ENCODE measurements around the gene SNTN.

DNA sequence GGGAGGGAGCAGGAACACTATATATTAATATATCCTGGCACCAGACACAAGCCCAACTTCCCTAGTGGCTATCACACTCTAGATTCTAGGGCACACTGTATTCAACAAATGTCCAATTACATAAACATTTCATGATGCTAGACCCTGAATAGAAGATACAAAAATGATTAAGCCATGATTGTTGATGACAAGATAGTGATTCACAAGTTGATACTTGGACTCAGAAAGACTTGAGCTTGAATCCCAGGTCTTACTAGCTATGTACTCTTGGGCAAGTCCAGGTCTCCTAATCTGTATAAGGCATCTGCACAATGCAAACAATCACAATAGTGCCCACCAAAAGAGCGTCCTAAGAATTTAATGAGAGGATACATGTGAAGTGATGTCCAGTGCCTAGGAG is 10.0 kb upstream of the SNTN start:
- TF ChIP-seq, protein P1, sequence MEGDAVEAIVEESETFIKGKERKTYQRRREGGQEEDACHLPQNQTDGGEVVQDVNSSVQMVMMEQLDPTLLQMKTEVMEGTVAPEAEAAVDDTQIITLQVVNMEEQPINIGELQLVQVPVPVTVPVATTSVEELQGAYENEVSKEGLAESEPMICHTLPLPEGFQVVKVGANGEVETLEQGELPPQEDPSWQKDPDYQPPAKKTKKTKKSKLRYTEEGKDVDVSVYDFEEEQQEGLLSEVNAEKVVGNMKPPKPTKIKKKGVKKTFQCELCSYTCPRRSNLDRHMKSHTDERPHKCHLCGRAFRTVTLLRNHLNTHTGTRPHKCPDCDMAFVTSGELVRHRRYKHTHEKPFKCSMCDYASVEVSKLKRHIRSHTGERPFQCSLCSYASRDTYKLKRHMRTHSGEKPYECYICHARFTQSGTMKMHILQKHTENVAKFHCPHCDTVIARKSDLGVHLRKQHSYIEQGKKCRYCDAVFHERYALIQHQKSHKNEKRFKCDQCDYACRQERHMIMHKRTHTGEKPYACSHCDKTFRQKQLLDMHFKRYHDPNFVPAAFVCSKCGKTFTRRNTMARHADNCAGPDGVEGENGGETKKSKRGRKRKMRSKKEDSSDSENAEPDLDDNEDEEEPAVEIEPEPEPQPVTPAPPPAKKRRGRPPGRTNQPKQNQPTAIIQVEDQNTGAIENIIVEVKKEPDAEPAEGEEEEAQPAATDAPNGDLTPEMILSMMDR (IDR thresholded peaks at IDR 0.05; ENCODE audit: insufficient read depth, low read length), result no peak
- TF ChIP-seq POLR2AphosphoS5 (IDR thresholded peaks at IDR 0.05; ENCODE audit: low read depth) (no peak), GABPA (IDR thresholded peaks at IDR 0.05; ENCODE audit: low read depth) (no peak), SPI1 (IDR thresholded peaks at IDR 0.05; ENCODE audit: borderline replicate concordance, low read depth) (no peak)
- TF ChIP-seq, protein P2, sequence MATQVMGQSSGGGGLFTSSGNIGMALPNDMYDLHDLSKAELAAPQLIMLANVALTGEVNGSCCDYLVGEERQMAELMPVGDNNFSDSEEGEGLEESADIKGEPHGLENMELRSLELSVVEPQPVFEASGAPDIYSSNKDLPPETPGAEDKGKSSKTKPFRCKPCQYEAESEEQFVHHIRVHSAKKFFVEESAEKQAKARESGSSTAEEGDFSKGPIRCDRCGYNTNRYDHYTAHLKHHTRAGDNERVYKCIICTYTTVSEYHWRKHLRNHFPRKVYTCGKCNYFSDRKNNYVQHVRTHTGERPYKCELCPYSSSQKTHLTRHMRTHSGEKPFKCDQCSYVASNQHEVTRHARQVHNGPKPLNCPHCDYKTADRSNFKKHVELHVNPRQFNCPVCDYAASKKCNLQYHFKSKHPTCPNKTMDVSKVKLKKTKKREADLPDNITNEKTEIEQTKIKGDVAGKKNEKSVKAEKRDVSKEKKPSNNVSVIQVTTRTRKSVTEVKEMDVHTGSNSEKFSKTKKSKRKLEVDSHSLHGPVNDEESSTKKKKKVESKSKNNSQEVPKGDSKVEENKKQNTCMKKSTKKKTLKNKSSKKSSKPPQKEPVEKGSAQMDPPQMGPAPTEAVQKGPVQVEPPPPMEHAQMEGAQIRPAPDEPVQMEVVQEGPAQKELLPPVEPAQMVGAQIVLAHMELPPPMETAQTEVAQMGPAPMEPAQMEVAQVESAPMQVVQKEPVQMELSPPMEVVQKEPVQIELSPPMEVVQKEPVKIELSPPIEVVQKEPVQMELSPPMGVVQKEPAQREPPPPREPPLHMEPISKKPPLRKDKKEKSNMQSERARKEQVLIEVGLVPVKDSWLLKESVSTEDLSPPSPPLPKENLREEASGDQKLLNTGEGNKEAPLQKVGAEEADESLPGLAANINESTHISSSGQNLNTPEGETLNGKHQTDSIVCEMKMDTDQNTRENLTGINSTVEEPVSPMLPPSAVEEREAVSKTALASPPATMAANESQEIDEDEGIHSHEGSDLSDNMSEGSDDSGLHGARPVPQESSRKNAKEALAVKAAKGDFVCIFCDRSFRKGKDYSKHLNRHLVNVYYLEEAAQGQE (IDR thresholded peaks at IDR 0.05; ENCODE audit: insufficient replicate concordance, low read depth), result no peak

Measured in HL-60 (cell line).